GM18507 (cell line): Measurements from ENCODE around the gene SCN2B.
A peak's percentile ranks its signal among the peaks of the same experiment; 100 is the strongest.

Source experiments
- DNase-seq: peaks from one replicate; pipeline ENCODE4 v3.0.0; 2011; ENCODE audit warnings: low read depth; ENCODE audit not compliant: insufficient read length; ENCODE audit errors: extremely low spot score
- FAIRE-seq: peaks from 2 replicates; lab custom pipeline; 2011; peaks lifted over from hg19 to GRCh38; lab: Jason Lieb, UNC

The SCN2B gene

GRCh38 chr11:118175993-118176777, at the start of gene SCN2B:
SCN2B (minus strand) TSS chr11:118176639; CDS start chr11:118176431, 208 bp downstream.
- no peak for DNase-seq
- no peak for FAIRE-seq

GRCh38 chr11:118224511-118225188, 48.2 kb upstream of the SCN2B start, which contains the start of gene JAML:
JAML (minus strand) TSS chr11:118225011; CDS start chr11:118214866, 10,145 bp downstream.
- FAIRE-seq, result peak; percentile 67
- no peak for DNase-seq

GRCh38 chr11:118223992-118224391, 47.6 kb upstream of the SCN2B start:
- DNase-seq (no peak), FAIRE-seq (peak; percentile 54)

GRCh38 chr11:118223570-118223969, 47.1 kb upstream of the SCN2B start:
- FAIRE-seq, result no peak
- no peak for DNase-seq

- FAIRE-seq (no peak), DNase-seq (no peak)
Observed at GRCh38 chr11:118222437-118222836, 46.0 kb upstream of the SCN2B start.

- FAIRE-seq (no peak), DNase-seq (no peak)
Observed at GRCh38 chr11:118221419-118221818, 45.0 kb upstream of the SCN2B start.

GRCh38 chr11:118219732-118220131, 43.3 kb upstream of the SCN2B start:
- FAIRE-seq, result peak; percentile 62
- no peak for DNase-seq

- FAIRE-seq, result peak; percentile 21
- no peak for DNase-seq
Observed at GRCh38 chr11:118219244-118219643, 42.8 kb upstream of the SCN2B start.

GRCh38 chr11:118217575-118217974, 41.1 kb upstream of the SCN2B start:
- peak; percentile 78 for FAIRE-seq
- DNase-seq, result no peak

- DNase-seq, result no peak
- peak; percentile 89 for FAIRE-seq
Observed at GRCh38 chr11:118216621-118217481, 40.4 kb upstream of the SCN2B start.

GRCh38 chr11:118215765-118216164, 39.3 kb upstream of the SCN2B start:
- DNase-seq (no peak), FAIRE-seq (no peak)

GRCh38 chr11:118215262-118215661, 38.8 kb upstream of the SCN2B start:
- FAIRE-seq, result peak; percentile 62

GRCh38 chr11:118214210-118214914, 37.9 kb upstream of the SCN2B start:
- peak; percentile 97 for FAIRE-seq
- no peak for DNase-seq

More at GRCh38 chr11:118215262-118215661, 38.8 kb upstream of the SCN2B start:
- DNase-seq, result no peak

- FAIRE-seq, result no peak
- DNase-seq, result no peak
Observed at GRCh38 chr11:118213781-118214180, 37.3 kb upstream of the SCN2B start.

- FAIRE-seq, result peak; percentile 49
- no peak for DNase-seq
Observed at GRCh38 chr11:118213201-118213600, 36.8 kb upstream of the SCN2B start.

GRCh38 chr11:118212781-118213191, 36.3 kb upstream of the SCN2B start:
- FAIRE-seq, result no peak
- no peak for DNase-seq

GRCh38 chr11:118212131-118212725, 35.8 kb upstream of the SCN2B start:
- DNase-seq (no peak), FAIRE-seq (no peak)

- FAIRE-seq (no peak), DNase-seq (no peak)
Observed at GRCh38 chr11:118211006-118211405, 34.6 kb upstream of the SCN2B start.

- FAIRE-seq (no peak), DNase-seq (no peak)
Observed at GRCh38 chr11:118210323-118210722, 33.9 kb upstream of the SCN2B start.
